Activated naive CD8-positive, alpha-beta T cell treated with anti-CD3 and anti-CD28 coated beads, Interleukin-2, amount 50 U/mL, for 24 hours (primary cell): ENCODE data around the gene MAD1L1.

Experiments used
- ATAC-seq: fragments of 150-1000 bp; cut with Tn5 transposase; one replicate; pipeline ENCODE4 v1.10.0; 2021
- DNase-seq: peaks from one replicate; pipeline ENCODE4 v3.0.0; 2021
- H3K27ac Mint-ChIP-seq: one replicate; pipeline ENCODE4 v1.8.0; 2021; ENCODE audit warnings: mild to moderate bottlenecking, mixed read lengths
- H3K27me3 Mint-ChIP-seq: one replicate; pipeline ENCODE4 v1.8.0; 2021; ENCODE audit warnings: mixed read lengths
- H3K36me3 Mint-ChIP-seq: one replicate; pipeline ENCODE4 v1.8.0; 2021; ENCODE audit warnings: low read depth, mixed read lengths
- H3K4me1 Mint-ChIP-seq: one replicate; pipeline ENCODE4 v1.8.0; 2021; ENCODE audit warnings: mixed read lengths
- H3K4me3 Mint-ChIP-seq: one replicate; pipeline ENCODE4 v1.8.0; 2021; ENCODE audit warnings: mild to moderate bottlenecking, moderate library complexity, mixed read lengths
- H3K9me3 Mint-ChIP-seq: one replicate; pipeline ENCODE4 v1.8.0; 2021; ENCODE audit warnings: mixed read lengths

The MAD1L1 gene

GRCh38 chr7:2114052-2114451, 118.7 kb downstream of the MAD1L1 start:
- ATAC-seq (no peak), DNase-seq (no peak)
- peaks cover 20% of the 10 kb centered on the region for H3K36me3 Mint-ChIP-seq
- no peaks in the 10 kb centered on the region for H3K27me3 Mint-ChIP-seq
- no peak overlapping the region for H3K4me3 Mint-ChIP-seq
- peaks cover 57% of the 10 kb centered on the region for H3K4me1 Mint-ChIP-seq
- H3K9me3 Mint-ChIP-seq, result no peaks in the 10 kb centered on the region
- H3K27ac Mint-ChIP-seq, result peak overlapping the region; percentile 18

- H3K27ac Mint-ChIP-seq, result peak overlapping the region; percentile 73
- no peaks in the 10 kb centered on the region for H3K27me3 Mint-ChIP-seq
- ATAC-seq (peak; percentile 3), DNase-seq (no peak)
- no peaks in the 10 kb centered on the region for H3K9me3 Mint-ChIP-seq
- H3K4me1 Mint-ChIP-seq, result peaks cover 53% of the 10 kb centered on the region
- H3K36me3 Mint-ChIP-seq, result peaks cover 16% of the 10 kb centered on the region
- peak overlapping the region; percentile 52 for H3K4me3 Mint-ChIP-seq
Measured at GRCh38 chr7:2112261-2113198, 120.2 kb downstream of the MAD1L1 start.

GRCh38 chr7:2111568-2111967, 121.2 kb downstream of the MAD1L1 start:
- no peak for DNase-seq
- H3K4me3 Mint-ChIP-seq, result peak overlapping the region; percentile 27
- peaks cover 49% of the 10 kb centered on the region for H3K4me1 Mint-ChIP-seq
- H3K27me3 Mint-ChIP-seq, result no peaks in the 10 kb centered on the region
- peaks cover 14% of the 10 kb centered on the region for H3K36me3 Mint-ChIP-seq
- H3K9me3 Mint-ChIP-seq, result no peaks in the 10 kb centered on the region
- peak overlapping the region; percentile 73 for H3K27ac Mint-ChIP-seq
- no peak for ATAC-seq

GRCh38 chr7:2110610-2111396, 121.9 kb downstream of the MAD1L1 start:
- ATAC-seq, result no peak
- Mint-ChIP-seq H3K4me1 (peaks cover 46% of the 10 kb centered on the region), H3K9me3 (no peaks in the 10 kb centered on the region), H3K36me3 (peaks cover 14% of the 10 kb centered on the region), H3K4me3 (peak overlapping the region; percentile 61), H3K27ac (peak overlapping the region; percentile 84), H3K27me3 (no peaks in the 10 kb centered on the region)
- DNase-seq, result no peak

- Mint-ChIP-seq H3K9me3 (no peaks in the 10 kb centered on the region), H3K36me3 (peaks cover 14% of the 10 kb centered on the region), H3K4me3 (peak overlapping the region; percentile 61), H3K27me3 (no peaks in the 10 kb centered on the region), H3K27ac (peak overlapping the region; percentile 84), H3K4me1 (peaks cover 47% of the 10 kb centered on the region)
- DNase-seq (peak; percentile 72), ATAC-seq (peak; percentile 98)
Measured at GRCh38 chr7:2109936-2110609, 122.7 kb downstream of the MAD1L1 start.

- Mint-ChIP-seq H3K36me3 (peaks cover 12% of the 10 kb centered on the region), H3K27me3 (no peaks in the 10 kb centered on the region), H3K4me3 (peak overlapping the region; percentile 61), H3K9me3 (no peaks in the 10 kb centered on the region), H3K4me1 (peaks cover 54% of the 10 kb centered on the region), H3K27ac (peak overlapping the region; percentile 84)
- DNase-seq (no peak), ATAC-seq (no peak)
Measured at GRCh38 chr7:2109251-2109872, 123.4 kb downstream of the MAD1L1 start.

GRCh38 chr7:2108501-2109250, 124.1 kb downstream of the MAD1L1 start:
- ATAC-seq (no peak), DNase-seq (no peak)
- Mint-ChIP-seq H3K36me3 (peaks cover 6% of the 10 kb centered on the region), H3K27me3 (no peaks in the 10 kb centered on the region), H3K9me3 (no peaks in the 10 kb centered on the region), H3K27ac (no peak overlapping the region), H3K4me1 (peaks cover 57% of the 10 kb centered on the region), H3K4me3 (no peak overlapping the region)

- Mint-ChIP-seq H3K27ac (no peak overlapping the region), H3K4me3 (no peak overlapping the region), H3K9me3 (no peaks in the 10 kb centered on the region), H3K36me3 (peaks cover 4% of the 10 kb centered on the region), H3K27me3 (no peaks in the 10 kb centered on the region), H3K4me1 (peaks cover 58% of the 10 kb centered on the region)
- DNase-seq (no peak), ATAC-seq (no peak)
Measured at GRCh38 chr7:2108071-2108455, 124.7 kb downstream of the MAD1L1 start.

- Mint-ChIP-seq H3K27me3 (no peaks in the 10 kb centered on the region), H3K27ac (no peak overlapping the region), H3K36me3 (peaks cover 6% of the 10 kb centered on the region), H3K4me1 (peaks cover 56% of the 10 kb centered on the region), H3K9me3 (no peaks in the 10 kb centered on the region), H3K4me3 (no peak overlapping the region)
- no peak for ATAC-seq
- DNase-seq, result no peak
Measured at GRCh38 chr7:2107386-2108070, 125.2 kb downstream of the MAD1L1 start.

GRCh38 chr7:2106924-2107323, 125.8 kb downstream of the MAD1L1 start:
- H3K27me3 Mint-ChIP-seq, result peaks cover 2% of the 10 kb centered on the region
- H3K36me3 Mint-ChIP-seq, result peaks cover 10% of the 10 kb centered on the region
- H3K27ac Mint-ChIP-seq, result no peak overlapping the region

GRCh38 chr7:2106440-2106839, 126.3 kb downstream of the MAD1L1 start:
- peaks cover 5% of the 10 kb centered on the region for H3K9me3 Mint-ChIP-seq
- no peak overlapping the region for H3K27ac Mint-ChIP-seq
- peaks cover 55% of the 10 kb centered on the region for H3K4me1 Mint-ChIP-seq
- H3K27me3 Mint-ChIP-seq, result peaks cover 2% of the 10 kb centered on the region
- DNase-seq (no peak), ATAC-seq (no peak)
- no peak overlapping the region for H3K4me3 Mint-ChIP-seq
- peaks cover 10% of the 10 kb centered on the region for H3K36me3 Mint-ChIP-seq

More at GRCh38 chr7:2106924-2107323, 125.8 kb downstream of the MAD1L1 start:
- H3K9me3 Mint-ChIP-seq, result peaks cover 5% of the 10 kb centered on the region
- DNase-seq, result no peak
- peaks cover 56% of the 10 kb centered on the region for H3K4me1 Mint-ChIP-seq
- ATAC-seq, result no peak
- no peak overlapping the region for H3K4me3 Mint-ChIP-seq

- no peak overlapping the region for H3K27ac Mint-ChIP-seq
- H3K36me3 Mint-ChIP-seq, result peaks cover 10% of the 10 kb centered on the region
- peaks cover 2% of the 10 kb centered on the region for H3K27me3 Mint-ChIP-seq
- H3K4me1 Mint-ChIP-seq, result peaks cover 51% of the 10 kb centered on the region
- peaks cover 5% of the 10 kb centered on the region for H3K9me3 Mint-ChIP-seq
- no peak overlapping the region for H3K4me3 Mint-ChIP-seq
- ATAC-seq (no peak), DNase-seq (no peak)
Measured at GRCh38 chr7:2105917-2106316, 126.8 kb downstream of the MAD1L1 start.

- Mint-ChIP-seq H3K4me3 (no peak overlapping the region), H3K27ac (no peak overlapping the region), H3K36me3 (peaks cover 10% of the 10 kb centered on the region), H3K9me3 (peaks cover 5% of the 10 kb centered on the region), H3K27me3 (peaks cover 2% of the 10 kb centered on the region), H3K4me1 (peaks cover 51% of the 10 kb centered on the region)
- no peak for ATAC-seq
- no peak for DNase-seq
Measured at GRCh38 chr7:2105280-2105679, 127.5 kb downstream of the MAD1L1 start.
